GM12865 (cell line): ENCODE measurements around the gene PDCD10.

Experiments
- DNase-seq: peaks from one replicate; pipeline ENCODE4 v3.0.0; 2010; ENCODE audit warnings: low read depth
- H3K4me3 ChIP-seq: 2 replicates; pipeline ENCODE4 v1.5.1; 2011; ENCODE audit warnings: mild to moderate bottlenecking, low read depth, low read length, control low read depth
- TF ChIP-seq, protein P1 (sequence below): IDR thresholded peaks from 2 replicates; pipeline ENCODE4 v1.5.1; 2011; ENCODE audit warnings: low read length, control low read depth, low read depth, inconsistent platforms; ENCODE audit not compliant: insufficient read depth; ENCODE audit errors: missing control alignments

PDCD10 gene

DNA sequence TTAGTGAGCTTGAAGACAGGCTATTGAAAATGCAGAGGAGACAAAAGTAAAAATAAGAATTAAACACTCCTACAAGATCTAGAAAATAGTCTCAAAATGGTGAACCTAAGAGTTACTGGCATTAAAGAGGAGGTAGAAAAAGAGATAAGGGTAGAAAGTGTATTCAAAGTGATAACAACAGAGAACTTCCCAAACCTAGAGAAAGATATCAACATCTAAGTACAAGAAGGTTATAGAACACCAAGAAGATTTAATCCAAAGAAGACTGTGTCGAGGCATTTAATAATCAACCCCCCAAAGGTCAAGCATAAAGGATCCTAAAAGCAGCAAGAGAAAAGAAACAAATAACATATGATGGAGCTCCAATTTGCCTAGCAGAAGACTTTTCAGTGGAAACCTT, 23.3 kb downstream of the PDCD10 start:
- no peak for DNase-seq
- TF ChIP-seq, protein P1, sequence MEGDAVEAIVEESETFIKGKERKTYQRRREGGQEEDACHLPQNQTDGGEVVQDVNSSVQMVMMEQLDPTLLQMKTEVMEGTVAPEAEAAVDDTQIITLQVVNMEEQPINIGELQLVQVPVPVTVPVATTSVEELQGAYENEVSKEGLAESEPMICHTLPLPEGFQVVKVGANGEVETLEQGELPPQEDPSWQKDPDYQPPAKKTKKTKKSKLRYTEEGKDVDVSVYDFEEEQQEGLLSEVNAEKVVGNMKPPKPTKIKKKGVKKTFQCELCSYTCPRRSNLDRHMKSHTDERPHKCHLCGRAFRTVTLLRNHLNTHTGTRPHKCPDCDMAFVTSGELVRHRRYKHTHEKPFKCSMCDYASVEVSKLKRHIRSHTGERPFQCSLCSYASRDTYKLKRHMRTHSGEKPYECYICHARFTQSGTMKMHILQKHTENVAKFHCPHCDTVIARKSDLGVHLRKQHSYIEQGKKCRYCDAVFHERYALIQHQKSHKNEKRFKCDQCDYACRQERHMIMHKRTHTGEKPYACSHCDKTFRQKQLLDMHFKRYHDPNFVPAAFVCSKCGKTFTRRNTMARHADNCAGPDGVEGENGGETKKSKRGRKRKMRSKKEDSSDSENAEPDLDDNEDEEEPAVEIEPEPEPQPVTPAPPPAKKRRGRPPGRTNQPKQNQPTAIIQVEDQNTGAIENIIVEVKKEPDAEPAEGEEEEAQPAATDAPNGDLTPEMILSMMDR: no peak
- H3K4me3 ChIP-seq: no peak overlapping the region

DNA sequence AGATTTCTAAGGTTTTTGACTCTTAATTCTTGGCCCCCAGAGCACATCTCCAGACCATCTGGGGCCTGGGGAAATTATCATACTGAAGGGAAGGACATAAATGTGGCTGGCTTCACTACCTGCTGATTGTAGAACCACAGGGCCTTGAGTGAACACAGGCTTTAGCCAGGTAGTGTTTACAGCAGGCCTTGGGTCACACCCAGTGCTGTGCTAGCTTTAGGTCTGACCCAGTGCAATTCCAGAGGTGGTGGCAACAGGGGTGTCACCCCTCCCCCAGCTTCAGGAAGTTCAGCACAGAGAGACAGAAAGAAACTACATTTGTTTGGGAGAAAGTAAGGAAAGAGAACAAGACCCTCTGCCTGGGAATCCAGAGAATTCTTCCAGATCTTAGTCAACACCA, 24.1 kb downstream of the PDCD10 start:
- H3K4me3 ChIP-seq: no peak overlapping the region
- DNase-seq: no peak
- TF ChIP-seq, protein P1: no peak

DNA sequence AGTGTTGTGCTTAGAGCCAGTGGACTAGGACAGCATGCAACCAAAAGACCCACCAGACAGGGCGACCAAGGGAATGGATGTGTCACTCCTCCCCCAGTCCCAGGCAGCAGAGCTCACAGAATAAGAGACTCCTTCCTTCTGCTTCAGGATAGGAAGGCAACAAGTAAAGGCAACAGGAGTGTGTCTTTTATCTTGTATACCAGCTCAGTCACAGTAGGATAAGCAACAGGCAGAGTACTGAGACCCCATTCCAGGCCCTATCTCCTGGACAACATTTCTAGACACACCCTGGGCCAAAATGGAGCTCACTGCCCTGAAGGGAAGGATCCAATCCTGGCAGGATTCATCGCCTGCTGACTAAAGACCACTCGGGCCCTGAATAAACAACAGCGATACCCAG, 25.0 kb downstream of the PDCD10 start:
- TF ChIP-seq, protein P1: no peak
- DNase-seq: no peak
- no peak overlapping the region for H3K4me3 ChIP-seq

GRCh38 chr3:167705840-167706239, 28.9 kb downstream of the PDCD10 start:
- H3K4me3 ChIP-seq: no peak overlapping the region
- no peak for DNase-seq
- TF ChIP-seq, protein P1: no peak

GRCh38 chr3:167700926-167701325, 33.8 kb downstream of the PDCD10 start:
- no peak for DNase-seq
- TF ChIP-seq, protein P1: no peak
- H3K4me3 ChIP-seq: no peak overlapping the region

DNA sequence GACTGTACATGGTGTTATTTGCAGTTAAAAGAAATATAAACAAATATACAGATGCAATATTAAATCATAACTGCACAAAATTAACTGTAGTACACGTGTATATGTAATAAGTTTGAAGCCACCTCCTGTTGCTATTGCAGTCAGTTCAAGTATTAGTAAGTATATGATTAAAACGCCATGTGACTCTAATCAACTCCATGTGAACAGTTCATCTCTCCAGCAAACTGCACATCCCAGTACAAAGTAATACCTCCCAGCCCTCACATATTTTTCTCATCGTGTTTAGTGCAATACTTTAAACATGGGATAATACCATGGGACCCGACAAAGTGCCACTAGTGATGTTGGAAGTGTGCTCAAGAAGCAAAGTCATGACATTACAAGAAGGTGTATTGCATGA, 34.6 kb downstream of the PDCD10 start:
- no peak for DNase-seq
- no peak overlapping the region for H3K4me3 ChIP-seq
- TF ChIP-seq, protein P1: no peak

GRCh38 chr3:167694121-167694520, 40.6 kb downstream of the PDCD10 start:
- TF ChIP-seq, protein P1: no peak
- no peak for DNase-seq
- H3K4me3 ChIP-seq: no peak overlapping the region
